ENCODE measurements around the gene CALD1.

CALD1 gene

GRCh38 chr7:134857958-134858357, 78.5 kb downstream of the CALD1 start:
- no peak for DNase-seq (ENCODE audit: low spot score)

- DNase-seq (ENCODE audit: low spot score) = no peak
Observed at GRCh38 chr7:134859783-134860182, 80.3 kb downstream of the CALD1 start.

- DNase-seq (ENCODE audit: low spot score) = no peak
Observed at GRCh38 chr7:134865001-134865845, 85.8 kb downstream of the CALD1 start.

- no peak for DNase-seq (ENCODE audit: low spot score)
Observed at GRCh38 chr7:134866617-134867016, 87.2 kb downstream of the CALD1 start.

- DNase-seq (ENCODE audit: low spot score) = no peak
Observed at GRCh38 chr7:134870156-134870555, 90.7 kb downstream of the CALD1 start.

GRCh38 chr7:134870781-134871180, 91.3 kb downstream of the CALD1 start:
- no peak for DNase-seq (ENCODE audit: low spot score)

GRCh38 chr7:134873253-134873652, 93.8 kb downstream of the CALD1 start:
- no peak for DNase-seq (ENCODE audit: low spot score)

- DNase-seq (ENCODE audit: low spot score) = no peak
Observed at GRCh38 chr7:134874407-134874806, 95.0 kb downstream of the CALD1 start.

- no peak for DNase-seq (ENCODE audit: low spot score)
Observed at GRCh38 chr7:134875867-134876266, 96.4 kb downstream of the CALD1 start.

GRCh38 chr7:134878746-134879357, 99.4 kb downstream of the CALD1 start:
- DNase-seq (ENCODE audit: low spot score) = no peak

- DNase-seq (ENCODE audit: low spot score) = no peak
Observed at GRCh38 chr7:134879815-134880475, 100.5 kb downstream of the CALD1 start.

- no peak for DNase-seq (ENCODE audit: low spot score)
Observed at GRCh38 chr7:134882481-134882880, 103.0 kb downstream of the CALD1 start.

- DNase-seq (ENCODE audit: low spot score) = peak; percentile 36
Observed at GRCh38 chr7:134885967-134886352, 106.5 kb downstream of the CALD1 start.

- DNase-seq (ENCODE audit: low spot score) = peak; percentile 51
Observed at GRCh38 chr7:134886353-134887057, 107.1 kb downstream of the CALD1 start.

GRCh38 chr7:134887523-134887922, 108.1 kb downstream of the CALD1 start:
- DNase-seq (ENCODE audit: low spot score) = no peak

- DNase-seq (ENCODE audit: low spot score) = no peak
Observed at GRCh38 chr7:134888141-134888740, 108.8 kb downstream of the CALD1 start.

- DNase-seq (ENCODE audit: low spot score) = no peak
Observed at GRCh38 chr7:134890246-134891240, 111.1 kb downstream of the CALD1 start.

GRCh38 chr7:134891262-134891695, 111.8 kb downstream of the CALD1 start:
- peak; percentile 27 for DNase-seq (ENCODE audit: low spot score)

- no peak for DNase-seq (ENCODE audit: low spot score)
Observed at GRCh38 chr7:134891696-134892678, 112.6 kb downstream of the CALD1 start.

All from hepatic stellate cell (primary cell).